Tibial nerve (tissue), 4 donors: ENCODE results near the gene ALKBH3.

ENCODE experiments used
- EP300 ChIP-seq, 2 donors: sonication (generic); formaldehyde crosslinking; IDR thresholded peaks; one replicate each; pipeline ENCODE4 v1.6.1; 2017; ENCODE audit warnings: antibody characterized with exemption in 2 of 2, mild to moderate bottlenecking in 1 of 2
- POLR2A ChIP-seq, 2 donors: fragments of 450-650 bp; IDR thresholded peaks; one replicate each; pipeline ENCODE4 v1.6.1; 2017; ENCODE audit warnings: antibody characterized with exemption in 2 of 2, mild to moderate bottlenecking in 2 of 2, moderate library complexity in 2 of 2
- TF ChIP-seq, protein P1 (sequence below), 5 experiments: fragments of 200-600 bp in 3 of 5; fragments of 450-650 bp in 2 of 5; sonication (generic) in 3 of 5; IDR thresholded peaks; one replicate each; pipeline ENCODE4 v1.5.1; 2016 to 2019; ENCODE audit warnings: antibody characterized with exemption in 5 of 5, mild to moderate bottlenecking in 3 of 5, moderate library complexity in 2 of 5

DNA sequence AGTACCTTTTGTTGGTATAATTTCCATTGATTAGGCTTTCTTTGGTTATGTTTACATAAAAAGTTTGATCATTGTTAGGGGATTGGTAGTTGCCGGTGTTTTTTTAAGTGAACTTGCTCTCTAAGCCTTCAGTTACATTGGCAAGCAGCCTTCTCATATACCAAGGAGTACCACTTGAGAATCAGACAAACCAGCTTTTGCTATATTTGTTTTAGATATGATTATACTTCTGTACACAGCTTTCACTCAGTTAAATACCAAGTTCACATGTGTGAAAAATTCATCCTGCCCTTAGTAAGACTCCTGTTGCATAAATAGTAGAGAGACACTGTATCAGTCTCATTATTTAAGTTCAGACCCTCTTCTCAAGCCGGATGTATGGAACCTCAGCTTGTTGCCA, 22.4 kb downstream of the ALKBH3 start:
- TF ChIP-seq EP300 (IDR thresholded peaks at IDR 0.05) = no peak
- TF ChIP-seq, protein P1, sequence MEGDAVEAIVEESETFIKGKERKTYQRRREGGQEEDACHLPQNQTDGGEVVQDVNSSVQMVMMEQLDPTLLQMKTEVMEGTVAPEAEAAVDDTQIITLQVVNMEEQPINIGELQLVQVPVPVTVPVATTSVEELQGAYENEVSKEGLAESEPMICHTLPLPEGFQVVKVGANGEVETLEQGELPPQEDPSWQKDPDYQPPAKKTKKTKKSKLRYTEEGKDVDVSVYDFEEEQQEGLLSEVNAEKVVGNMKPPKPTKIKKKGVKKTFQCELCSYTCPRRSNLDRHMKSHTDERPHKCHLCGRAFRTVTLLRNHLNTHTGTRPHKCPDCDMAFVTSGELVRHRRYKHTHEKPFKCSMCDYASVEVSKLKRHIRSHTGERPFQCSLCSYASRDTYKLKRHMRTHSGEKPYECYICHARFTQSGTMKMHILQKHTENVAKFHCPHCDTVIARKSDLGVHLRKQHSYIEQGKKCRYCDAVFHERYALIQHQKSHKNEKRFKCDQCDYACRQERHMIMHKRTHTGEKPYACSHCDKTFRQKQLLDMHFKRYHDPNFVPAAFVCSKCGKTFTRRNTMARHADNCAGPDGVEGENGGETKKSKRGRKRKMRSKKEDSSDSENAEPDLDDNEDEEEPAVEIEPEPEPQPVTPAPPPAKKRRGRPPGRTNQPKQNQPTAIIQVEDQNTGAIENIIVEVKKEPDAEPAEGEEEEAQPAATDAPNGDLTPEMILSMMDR (IDR thresholded peaks at IDR 0.05) = no peak
- TF ChIP-seq POLR2A (IDR thresholded peaks at IDR 0.05) = no peak
